HL-60 (cell line): Measurements from ENCODE around the gene TRPV5.

ENCODE experiments used
- DNase-seq, 2 experiments: peaks; one replicate each; pipeline ENCODE4 v3.0.0-alpha.2; 2010 to 2020; ENCODE audit warnings: low read depth in 1 of 2, low spot score in 1 of 2
- H3K27ac ChIP-seq: fragments of 250-450 bp; sonication (Bioruptor Pico); replicated peaks from 2 replicates; pipeline ENCODE4 v1.5.1; 2020; ENCODE audit warnings: mild to moderate bottlenecking, moderate library complexity
- H3K27me3 ChIP-seq: fragments of 250-450 bp; sonication (Bioruptor Pico); 2 replicates; pipeline ENCODE4 v1.5.1; 2021; ENCODE audit warnings: mild to moderate bottlenecking, moderate library complexity; ENCODE audit not compliant: insufficient read depth, poor library complexity, severe bottlenecking
- H3K4me3 ChIP-seq: replicated peaks from 2 replicates; pipeline ENCODE4 v1.5.1; 2011; ENCODE audit warnings: mild to moderate bottlenecking, control low read depth, low read length; ENCODE audit not compliant: insufficient read depth
- CTCF ChIP-seq: IDR thresholded peaks from one replicate; pipeline ENCODE4 v1.5.1; 2011; ENCODE audit warnings: low read length, control low read depth, inconsistent platforms; ENCODE audit not compliant: insufficient read depth
- GABPA ChIP-seq: IDR thresholded peaks from 2 replicates; pipeline ENCODE4 v1.6.1; 2012; ENCODE audit warnings: low read depth
- POLR2AphosphoS5 ChIP-seq: IDR thresholded peaks from 2 replicates; pipeline ENCODE4 v1.6.1; 2012; ENCODE audit warnings: low read depth
- SPI1 ChIP-seq: IDR thresholded peaks from 2 replicates; pipeline ENCODE4 v1.6.1; 2012; ENCODE audit warnings: low read depth, mild to moderate bottlenecking, borderline replicate concordance
- TF ChIP-seq, protein P1 (sequence below): IDR thresholded peaks from 2 replicates; pipeline ENCODE4 v1.6.1; 2012; ENCODE audit warnings: low read depth; ENCODE audit not compliant: insufficient replicate concordance

Gene TRPV5

GRCh38 chr7:142968229-142968628, 34.7 kb upstream of the TRPV5 start:
- no peak overlapping the region for H3K4me3 ChIP-seq
- no peaks in the 10 kb centered on the region for H3K27me3 ChIP-seq
- no peak for DNase-seq
- H3K27ac ChIP-seq, result no peak overlapping the region
- TF ChIP-seq, protein P1, sequence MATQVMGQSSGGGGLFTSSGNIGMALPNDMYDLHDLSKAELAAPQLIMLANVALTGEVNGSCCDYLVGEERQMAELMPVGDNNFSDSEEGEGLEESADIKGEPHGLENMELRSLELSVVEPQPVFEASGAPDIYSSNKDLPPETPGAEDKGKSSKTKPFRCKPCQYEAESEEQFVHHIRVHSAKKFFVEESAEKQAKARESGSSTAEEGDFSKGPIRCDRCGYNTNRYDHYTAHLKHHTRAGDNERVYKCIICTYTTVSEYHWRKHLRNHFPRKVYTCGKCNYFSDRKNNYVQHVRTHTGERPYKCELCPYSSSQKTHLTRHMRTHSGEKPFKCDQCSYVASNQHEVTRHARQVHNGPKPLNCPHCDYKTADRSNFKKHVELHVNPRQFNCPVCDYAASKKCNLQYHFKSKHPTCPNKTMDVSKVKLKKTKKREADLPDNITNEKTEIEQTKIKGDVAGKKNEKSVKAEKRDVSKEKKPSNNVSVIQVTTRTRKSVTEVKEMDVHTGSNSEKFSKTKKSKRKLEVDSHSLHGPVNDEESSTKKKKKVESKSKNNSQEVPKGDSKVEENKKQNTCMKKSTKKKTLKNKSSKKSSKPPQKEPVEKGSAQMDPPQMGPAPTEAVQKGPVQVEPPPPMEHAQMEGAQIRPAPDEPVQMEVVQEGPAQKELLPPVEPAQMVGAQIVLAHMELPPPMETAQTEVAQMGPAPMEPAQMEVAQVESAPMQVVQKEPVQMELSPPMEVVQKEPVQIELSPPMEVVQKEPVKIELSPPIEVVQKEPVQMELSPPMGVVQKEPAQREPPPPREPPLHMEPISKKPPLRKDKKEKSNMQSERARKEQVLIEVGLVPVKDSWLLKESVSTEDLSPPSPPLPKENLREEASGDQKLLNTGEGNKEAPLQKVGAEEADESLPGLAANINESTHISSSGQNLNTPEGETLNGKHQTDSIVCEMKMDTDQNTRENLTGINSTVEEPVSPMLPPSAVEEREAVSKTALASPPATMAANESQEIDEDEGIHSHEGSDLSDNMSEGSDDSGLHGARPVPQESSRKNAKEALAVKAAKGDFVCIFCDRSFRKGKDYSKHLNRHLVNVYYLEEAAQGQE, result no peak
- TF ChIP-seq CTCF (no peak), POLR2AphosphoS5 (no peak), SPI1 (no peak; the same call in 1 of the 2 replicates), GABPA (no peak)

- no peak for DNase-seq
- TF ChIP-seq POLR2AphosphoS5 (no peak), GABPA (no peak), SPI1 (no peak), CTCF (no peak)
- TF ChIP-seq, protein P1, result no peak
- Histone ChIP-seq H3K27ac (no peak overlapping the region), H3K4me3 (no peak overlapping the region), H3K27me3 (no peaks in the 10 kb centered on the region)
These were observed 31.1 kb upstream of the TRPV5 start for GRCh38 chr7:142964502-142965246.

GRCh38 chr7:142963993-142964392, 30.4 kb upstream of the TRPV5 start:
- Histone ChIP-seq H3K27ac (no peak overlapping the region), H3K27me3 (peaks cover 3% of the 10 kb centered on the region), H3K4me3 (no peak overlapping the region)
- TF ChIP-seq GABPA (no peak), POLR2AphosphoS5 (no peak), SPI1 (no peak), CTCF (no peak)
- TF ChIP-seq, protein P1, result no peak
- no peak for DNase-seq
